Left lobe of liver (tissue), 2 donors: Measurements from ENCODE around the gene TMEM33. TPM values are rescaled to one million over a fixed set of nuclear protein-coding genes. Genes with fewer than 3 reads are reported as not detected.
A peak's percentile ranks its signal among the peaks of the same experiment; 100 is the strongest.
"Not testable (repeated sequence)": the region's sequence is repeated elsewhere in the genome, so short reads cannot be mapped to it uniquely, and the experiment has no call there.

Experiments
- ATAC-seq: fragments of 200-7000 bp; cut with Tn5 transposase; one replicate; pipeline ENCODE4 v1.9.1; 2020; ENCODE audit warnings: mild to moderate bottlenecking, moderate library complexity
- DNase-seq: peaks from one replicate; pipeline ENCODE4 v3.0.0-alpha.2; 2020; ENCODE audit warnings: low spot score
- total RNA-seq: library from RNA; stranded (reverse); gene quantifications from one replicate; pipeline ENCODE4 v1.2.1, GENCODE V29; 2021
- donor health status: DM: no; HTN: no; CAD: no; lungs with moderate emphysema.
- donor health status: DM: no; HTN: yes; CAD: no.

Gene TMEM33, protein sequence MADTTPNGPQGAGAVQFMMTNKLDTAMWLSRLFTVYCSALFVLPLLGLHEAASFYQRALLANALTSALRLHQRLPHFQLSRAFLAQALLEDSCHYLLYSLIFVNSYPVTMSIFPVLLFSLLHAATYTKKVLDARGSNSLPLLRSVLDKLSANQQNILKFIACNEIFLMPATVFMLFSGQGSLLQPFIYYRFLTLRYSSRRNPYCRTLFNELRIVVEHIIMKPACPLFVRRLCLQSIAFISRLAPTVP
- 49.3 TPM for total RNA-seq

DNA sequence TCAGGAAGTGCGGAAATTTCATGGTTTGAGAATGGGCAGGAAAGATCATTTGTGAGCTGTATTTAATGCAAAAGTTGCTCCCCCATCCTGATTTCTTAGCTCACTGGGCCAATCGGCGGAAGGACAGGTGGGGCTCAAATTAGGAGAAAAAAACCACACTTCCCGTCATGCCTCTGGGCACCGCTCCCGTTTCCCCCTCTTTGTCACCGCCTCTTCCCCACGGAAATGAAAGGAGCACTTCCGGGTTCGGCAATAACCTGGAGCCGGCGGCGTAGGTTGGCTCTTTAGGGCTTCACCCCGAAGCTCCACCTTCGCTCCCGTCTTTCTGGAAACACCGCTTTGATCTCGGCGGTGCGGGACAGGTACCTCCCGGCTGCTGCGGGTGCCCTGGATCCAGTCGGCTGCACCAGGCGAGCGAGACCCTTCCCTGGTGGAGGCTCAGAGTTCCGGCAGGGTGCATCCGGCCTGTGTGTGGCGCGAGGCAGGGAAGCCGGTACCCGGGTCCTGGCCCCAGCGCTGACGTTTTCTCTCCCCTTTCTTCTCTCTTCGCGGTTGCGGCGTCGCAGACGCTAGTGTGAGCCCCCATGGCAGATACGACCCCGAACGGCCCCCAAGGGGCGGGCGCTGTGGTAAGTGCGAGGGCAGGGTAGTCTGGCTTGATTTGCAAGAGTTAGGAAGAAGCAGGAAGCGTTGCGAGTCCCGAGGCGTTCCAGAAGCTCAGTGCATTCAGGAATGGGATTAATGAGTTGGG lies at the start of gene TMEM33:
Gene TMEM33 (plus strand): TSS at position 529 of the 751 bp plus-strand sequence. CDS start 56 bp downstream, at position 585.
- ATAC-seq (peak; percentile 88), DNase-seq (peak; percentile 94)

DNA sequence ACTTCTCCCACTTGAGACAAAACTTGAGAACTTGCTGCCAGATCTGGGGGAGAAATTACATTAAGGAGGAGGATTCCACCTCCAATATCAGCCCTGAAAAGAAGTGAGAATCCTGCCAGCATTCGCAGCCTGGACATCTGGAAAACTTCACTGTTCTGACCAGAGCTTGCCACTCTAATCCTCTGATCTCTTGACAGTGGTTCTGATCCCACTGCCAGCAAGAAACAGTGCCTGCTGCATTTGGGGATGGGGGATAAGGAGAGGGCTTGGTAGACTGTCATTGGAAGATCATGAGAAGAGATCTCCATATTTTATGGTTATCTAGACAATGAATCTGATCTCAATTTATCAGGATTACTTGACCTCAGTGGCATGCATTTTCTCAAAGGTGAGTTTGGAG lies 49.8 kb upstream of the TMEM33 start:
- DNase-seq (no peak), ATAC-seq (no peak)

DNA sequence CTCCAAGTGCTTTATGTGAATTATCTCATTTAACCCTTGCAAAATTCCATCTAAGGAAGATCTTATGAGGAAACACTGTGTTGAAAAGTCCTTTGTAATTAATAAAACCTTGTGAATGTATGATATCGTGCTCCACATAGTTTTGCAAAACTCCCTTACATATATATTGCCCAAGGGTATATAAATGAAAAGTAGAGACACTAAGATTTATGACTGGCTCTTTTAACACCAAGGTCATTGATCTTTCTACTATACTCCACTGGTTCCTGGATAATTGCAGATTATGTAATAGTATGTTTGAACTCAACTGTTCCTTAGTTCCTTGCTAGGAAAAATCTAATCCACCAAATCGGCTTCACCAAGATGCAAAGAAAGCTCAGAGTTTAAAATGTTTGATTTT lies 48.0 kb upstream of the TMEM33 start:
- ATAC-seq (no peak), DNase-seq (no peak)

DNA sequence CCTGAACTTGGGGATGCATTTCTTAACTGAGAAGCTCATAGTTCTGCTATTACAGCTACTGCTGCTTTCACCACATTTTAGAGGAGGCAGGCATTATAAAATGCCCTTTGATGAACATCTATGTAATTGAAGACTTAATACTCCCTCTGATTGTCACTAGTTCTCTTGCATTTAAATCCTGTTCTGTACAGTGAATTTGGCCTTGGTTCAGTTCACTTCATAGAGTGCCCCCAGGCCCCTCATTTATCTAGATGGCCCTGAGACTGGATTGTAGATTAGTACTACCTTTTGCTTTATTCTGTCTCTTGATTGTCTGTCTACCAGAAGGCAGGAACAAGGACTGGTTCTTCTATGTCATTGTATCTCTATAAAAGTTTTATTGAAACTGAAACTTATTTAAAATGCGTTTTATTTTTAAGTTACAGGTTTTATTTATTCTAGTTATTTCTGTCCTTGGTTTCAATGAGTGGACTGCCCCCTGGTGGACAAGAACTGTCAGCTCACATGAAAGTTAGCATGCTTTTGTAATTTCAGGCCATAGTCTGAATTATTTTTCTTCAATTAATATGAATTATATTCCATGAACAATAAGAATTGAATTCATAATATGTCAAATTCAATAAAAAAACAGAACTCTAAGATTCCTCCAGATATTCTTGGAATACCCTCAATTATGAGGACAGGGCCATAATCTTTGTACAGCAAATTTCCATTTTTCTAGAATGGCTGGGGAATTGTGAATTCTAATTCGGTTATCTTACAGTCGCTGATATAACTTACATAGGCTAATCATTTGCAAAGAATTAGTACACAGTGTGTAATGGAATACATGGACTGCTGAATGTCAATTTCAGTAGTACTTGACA lies 47.2 kb upstream of the TMEM33 start:
- DNase-seq (no peak), ATAC-seq (peak; percentile 63)

DNA sequence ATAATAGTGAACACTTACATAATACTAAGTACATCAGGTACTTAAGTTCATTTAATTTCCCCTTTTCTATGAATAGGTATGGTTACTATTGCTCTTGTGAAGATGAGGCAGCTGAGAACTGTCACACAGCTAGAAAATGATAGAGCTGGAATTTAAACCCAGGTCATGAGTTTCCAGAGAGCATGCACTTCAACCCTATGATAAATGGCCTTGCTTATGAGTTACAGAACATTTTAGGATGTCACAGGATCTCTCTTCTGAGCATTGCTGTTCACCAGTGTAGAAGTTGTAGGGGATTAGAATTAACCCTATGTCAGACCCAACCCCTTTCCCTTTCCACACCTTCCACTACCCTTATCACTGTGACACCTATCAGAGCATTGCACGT lies 46.5 kb upstream of the TMEM33 start:
- DNase-seq, result no peak
- peak; percentile 47 for ATAC-seq

DNA sequence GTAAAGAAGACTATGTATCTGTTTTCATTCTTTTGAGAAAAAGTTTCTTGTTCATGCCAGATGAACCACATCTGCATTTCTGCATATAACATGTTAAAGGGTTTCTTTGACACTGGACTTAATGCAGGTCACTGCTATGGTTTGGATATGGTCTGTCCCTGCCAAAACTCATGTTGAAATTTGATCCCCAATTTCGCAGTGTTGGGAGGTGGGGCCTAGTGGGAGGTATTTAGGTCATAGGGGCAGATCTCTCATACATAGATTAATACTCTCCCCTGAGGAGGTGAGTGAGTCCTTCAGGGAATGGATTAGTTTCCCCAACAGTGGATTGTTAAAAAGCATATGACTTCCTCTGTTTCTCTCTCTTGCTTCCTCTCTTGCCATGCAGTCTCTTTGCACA lies 45.9 kb upstream of the TMEM33 start:
- DNase-seq (no peak), ATAC-seq (peak; percentile 68)

DNA sequence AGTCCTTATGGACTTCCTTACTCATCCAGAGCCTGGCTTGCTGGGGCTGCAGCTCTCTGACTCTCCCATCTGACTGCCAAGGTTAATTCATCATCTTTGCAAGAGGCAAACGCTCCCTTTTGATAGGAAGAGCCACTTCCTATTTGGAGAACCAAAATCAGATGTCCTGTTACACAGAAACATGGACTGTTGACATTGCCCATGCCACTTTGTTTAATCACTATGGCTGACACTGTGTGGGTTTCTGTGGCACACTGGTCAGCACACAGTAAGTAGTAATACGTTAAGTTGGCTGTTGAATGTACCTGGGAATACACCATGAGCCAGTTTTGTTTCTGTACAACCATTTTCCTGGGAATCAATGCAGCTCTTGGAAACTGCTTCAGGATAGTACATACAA lies 45.1 kb upstream of the TMEM33 start:
- peak; percentile 15 for ATAC-seq

DNA sequence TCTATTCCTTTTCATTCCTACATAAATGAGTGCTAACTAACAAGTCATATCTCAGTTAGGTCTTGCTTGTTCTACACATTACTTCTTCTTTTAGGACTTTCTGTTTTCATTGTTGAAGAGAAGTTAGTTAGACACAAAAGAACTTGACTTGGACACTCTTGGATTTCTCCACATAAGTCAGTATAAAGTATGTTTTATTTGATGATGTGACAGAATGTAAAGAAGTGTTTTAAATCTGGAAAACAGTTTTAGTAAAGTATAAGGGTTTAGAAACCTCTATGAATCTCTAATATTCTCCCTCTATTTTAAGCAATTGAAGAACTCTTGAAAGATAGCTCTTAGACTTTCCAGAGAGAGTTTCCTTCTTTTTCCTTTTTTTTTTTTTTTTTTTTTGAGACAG lies 38.6 kb upstream of the TMEM33 start:
- no peak for ATAC-seq
- DNase-seq, result no peak

More for the DNA sequence above, 45.1 kb upstream of the TMEM33 start:
- no peak for DNase-seq

DNA sequence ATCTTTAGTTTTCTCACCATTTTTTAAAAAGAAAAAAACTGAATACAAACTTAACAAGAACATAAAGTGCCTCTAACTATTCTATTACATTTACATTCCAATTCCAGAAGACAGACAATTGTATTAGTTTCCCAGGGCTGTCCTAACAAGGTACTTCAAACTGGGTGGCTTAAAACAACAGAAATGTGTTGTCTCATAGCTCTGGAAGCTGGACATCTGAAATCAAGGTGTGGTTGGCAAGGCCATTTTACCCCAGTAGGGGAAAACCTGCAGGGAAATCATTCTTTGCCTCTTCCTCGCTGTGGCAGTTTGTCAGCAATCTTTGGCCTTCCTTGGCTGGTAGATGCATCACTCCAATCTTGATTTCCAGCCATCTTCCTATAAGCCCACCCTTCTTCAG lies 37.5 kb upstream of the TMEM33 start:
- ATAC-seq (no peak), DNase-seq (no peak)

DNA sequence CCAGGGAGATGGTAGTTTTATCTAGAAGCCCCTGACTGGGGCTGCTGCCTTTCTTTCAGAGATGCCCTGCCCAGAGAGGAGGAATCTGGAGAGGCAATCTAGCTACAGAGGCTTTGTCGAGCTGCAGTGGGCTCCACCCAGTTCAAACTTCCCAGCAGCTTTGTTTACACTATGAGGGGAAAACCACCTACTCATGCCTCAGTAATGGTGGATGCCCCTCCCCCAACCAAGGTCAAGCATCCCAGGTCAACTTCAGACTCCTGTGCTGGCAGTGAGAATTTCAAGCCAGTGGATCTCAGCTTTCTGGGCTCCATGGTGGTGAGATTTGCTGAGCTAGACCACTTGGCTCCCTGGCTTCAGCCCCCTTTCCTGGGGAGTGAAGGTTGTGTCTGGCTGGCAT lies 26.1 kb upstream of the TMEM33 start:
- DNase-seq, ATAC-seq: not testable (repeated sequence)

DNA sequence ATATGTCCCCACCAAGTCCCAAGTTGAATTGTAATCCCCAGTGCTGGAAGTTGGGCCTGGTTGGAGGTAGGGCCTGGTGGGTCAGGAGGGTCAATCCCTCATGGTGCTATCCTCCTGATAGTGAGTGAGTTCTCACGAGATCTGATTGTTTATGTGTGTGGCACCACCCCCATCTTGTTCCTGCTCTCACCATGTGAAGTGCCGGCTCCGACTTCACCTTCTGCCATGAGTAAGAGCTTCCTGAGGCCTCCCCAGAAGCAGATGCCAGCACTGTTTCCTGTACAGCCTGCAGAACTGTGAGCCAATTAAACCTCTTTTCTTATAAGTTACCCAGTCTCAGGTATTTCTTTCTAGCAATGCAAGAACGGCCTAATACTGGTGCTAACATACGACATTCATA lies 22.7 kb upstream of the TMEM33 start:
- DNase-seq, result no peak
- ATAC-seq, result no peak

DNA sequence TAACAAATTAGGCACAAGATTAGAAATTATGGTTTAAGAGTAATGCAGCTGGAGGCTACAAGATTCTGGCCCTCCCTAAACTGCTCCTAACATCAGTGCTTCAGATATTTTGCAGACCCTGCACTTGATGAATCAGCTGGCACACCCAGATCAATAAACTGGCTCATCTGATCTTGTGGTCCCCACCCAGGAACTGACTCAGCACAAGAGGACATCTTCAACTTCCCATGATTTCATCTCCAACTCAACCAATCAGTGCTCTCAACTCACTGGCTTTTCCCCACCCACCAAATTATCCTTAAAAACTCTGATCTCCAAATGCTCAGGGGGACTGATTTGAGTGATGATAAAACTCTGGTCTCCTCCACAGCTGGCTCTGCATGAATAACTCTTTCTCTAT lies 21.7 kb upstream of the TMEM33 start:
- no peak for ATAC-seq
- DNase-seq, result no peak

DNA sequence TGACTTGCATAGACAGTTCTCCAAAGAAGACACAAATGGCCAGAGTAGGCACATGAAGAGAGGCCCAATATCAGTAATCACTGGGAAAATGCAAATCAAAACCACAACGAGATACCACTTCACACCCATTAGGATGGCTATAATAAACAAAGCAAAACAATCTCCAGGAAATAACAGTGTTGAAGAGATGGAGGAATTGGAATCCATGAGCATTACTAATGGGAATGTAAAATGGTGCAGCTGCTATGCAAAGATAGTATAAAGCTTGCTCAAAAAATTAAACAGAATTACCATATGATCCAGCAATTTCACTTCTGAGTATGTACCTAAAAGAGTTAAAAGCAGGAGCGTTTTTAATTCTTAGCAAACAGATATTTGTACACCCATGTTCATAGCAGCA lies 17.0 kb upstream of the TMEM33 start:
- DNase-seq, result no peak

DNA sequence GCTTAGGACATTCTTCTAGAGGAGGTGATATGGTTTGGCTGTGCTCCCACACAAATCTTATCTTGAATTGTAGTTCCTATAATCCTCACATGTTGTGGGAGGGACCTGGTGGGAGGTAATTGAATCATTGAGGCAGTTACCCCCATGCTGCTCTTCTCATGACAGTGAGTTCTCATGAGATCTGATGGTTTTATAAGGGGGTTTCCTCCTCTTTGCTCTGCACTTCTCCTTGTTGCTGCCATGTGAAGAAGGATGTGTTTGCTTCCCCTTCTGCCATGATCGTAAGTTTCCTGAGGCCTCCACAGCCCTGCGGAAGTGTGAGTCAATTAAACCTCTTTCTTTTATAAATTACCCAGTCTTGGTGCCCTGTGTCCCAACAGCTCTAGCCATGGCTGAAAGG lies 14.8 kb upstream of the TMEM33 start:
- ATAC-seq, DNase-seq: not testable (repeated sequence)

More for the DNA sequence above, 17.0 kb upstream of the TMEM33 start:
- ATAC-seq, result no peak

DNA sequence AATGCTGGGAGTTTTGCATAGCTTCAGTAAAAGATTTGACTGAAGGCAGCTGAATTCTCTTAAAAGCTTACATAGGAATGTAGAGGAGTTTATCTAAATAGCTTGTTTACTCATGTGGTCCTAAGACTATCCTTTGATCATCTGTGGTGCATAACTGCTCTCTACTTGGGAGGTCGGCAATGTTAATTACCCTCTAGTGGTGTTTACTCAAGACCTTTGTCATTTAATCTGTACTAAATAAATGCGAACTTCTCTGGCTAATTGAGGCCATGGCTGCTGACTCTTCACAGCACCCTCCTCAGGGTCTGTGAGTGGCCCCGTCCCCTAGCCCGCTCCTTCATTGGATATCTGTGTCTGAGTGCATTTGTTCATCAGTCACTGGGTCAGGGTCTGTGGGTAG lies 13.8 kb upstream of the TMEM33 start:
- ATAC-seq (no peak), DNase-seq (no peak)

DNA sequence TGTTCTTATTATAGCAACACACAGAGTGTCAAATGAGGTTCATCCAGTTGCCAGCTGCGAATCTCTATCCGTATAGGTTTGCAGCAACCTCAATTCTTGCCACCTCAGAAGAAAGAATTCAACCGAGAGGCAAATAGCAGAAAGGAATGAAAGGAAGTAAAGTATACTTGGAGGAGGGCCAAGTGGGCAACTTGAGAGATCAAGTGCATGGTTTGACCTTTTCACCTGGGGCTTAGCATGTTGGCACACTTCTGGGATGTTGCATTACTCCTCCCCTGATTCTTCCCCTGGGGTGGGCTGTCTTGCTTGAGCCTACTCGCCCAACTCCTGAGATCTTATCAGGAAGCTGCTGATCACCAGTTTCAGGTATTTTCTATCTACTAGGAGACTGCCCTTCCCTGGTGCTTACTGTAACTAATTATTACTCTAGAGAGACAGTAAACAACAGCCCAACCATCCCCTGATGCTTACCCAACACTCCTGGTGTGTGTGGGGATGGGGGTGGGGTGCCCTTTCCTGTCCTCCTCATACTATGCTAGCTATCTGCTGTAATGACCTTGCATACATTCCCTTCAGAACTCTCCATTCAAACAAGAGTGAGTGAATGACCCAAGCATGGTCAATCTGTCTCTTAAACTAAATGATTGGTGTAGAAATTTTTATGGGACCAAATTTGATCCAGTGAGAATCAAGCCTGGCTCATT lies 7.3 kb upstream of the TMEM33 start:
- ATAC-seq, result no peak

DNA sequence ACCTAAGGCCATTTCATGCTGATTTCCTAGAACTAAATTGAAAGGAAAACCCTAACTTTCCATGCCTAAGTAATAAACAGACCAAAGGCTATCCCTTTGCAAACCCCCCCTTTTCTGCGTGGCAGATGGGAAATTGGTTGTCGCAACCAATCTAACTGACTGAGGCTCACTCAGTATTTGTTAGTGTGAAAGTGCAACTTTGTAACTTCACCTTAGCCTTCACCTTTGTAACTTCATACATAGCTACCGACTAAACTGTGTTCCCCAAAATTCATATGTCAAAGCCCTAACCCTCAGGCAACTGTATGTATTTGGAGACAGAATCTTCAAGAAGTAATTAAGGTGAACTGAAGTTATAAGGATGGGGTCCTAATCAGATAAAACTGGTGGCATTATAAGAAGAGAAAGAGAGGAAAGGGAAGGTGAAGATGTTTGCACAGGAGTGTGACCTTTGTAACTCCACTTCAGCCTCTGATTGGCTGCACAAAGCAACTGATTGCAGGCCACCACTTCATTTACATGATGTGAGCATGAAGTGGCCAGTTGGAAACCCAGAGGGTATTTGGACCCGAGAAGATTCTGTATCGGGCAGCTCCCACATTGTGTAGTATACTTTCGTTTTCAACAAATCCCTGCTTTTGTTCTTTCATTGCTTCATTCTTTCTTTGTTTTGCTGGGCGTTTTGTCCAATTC lies 4.9 kb upstream of the TMEM33 start:
- DNase-seq (no peak), ATAC-seq (no peak)

More for the DNA sequence above, 7.3 kb upstream of the TMEM33 start:
- DNase-seq, result no peak

DNA sequence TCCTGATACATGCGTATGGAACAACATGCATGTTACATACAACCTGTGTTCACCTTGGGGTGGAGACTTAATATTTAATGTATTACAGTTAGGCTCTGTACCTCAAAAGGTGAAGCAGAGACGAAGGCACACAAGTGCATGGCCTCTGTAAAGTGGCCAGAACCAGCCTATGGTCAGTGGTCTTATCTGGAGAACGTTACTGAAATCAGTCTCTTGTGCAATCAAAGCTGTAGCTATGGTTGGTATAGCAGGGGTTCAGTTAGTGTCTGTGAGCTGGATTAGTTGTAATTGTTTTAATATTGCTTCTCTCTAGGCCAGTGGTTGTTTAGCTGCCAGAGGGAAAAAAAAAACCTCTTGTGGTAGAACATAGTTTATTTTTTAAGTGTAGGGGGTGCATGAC lies 2.2 kb upstream of the TMEM33 start:
- ATAC-seq (no peak), DNase-seq (no peak)

DNA sequence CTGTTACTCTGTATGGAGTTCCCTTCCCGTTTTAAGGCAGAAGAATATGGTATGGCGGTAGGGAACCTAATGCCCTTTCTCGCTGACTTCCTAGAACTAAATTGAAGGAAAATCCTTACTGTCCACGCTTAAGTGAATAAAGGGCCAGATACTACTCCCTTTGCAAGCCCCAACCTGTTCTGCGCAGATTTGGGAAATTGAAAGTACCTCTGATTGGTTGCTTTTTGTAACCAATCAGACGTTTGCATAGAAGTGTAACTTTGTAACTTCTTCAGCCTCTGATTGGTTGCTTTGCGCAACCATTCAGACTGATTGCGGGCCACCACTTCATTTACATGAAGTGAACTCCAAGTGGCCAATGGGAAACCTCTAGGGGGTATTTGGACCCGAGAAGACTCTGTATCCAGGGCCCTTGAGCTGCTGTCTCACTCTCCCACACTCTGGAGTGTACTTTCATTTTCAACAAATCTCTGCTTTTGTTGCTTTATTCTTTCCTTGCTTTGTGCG lies 1.2 kb upstream of the TMEM33 start:
- ATAC-seq (peak; percentile 72), DNase-seq (peak; percentile 81)

DNA sequence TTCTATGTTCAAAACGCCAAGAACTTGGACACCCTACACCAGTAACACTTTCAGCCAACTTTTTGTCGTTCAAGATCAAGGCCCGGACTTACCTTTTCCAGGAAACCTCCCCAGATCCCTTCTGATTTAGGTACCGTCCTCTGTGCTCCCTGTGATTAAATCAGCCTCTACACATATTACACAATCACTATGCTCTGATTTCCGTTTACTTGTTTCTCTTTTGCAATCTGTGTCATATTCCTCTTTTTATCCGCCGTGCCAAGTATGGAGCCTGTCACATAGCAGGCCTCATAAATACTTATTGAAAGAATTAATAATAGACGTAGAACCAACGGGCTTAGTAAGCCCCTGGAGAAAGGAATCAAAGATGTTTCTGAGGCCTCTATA lies 722 bp upstream of the TMEM33 start:
- ATAC-seq (peak; percentile 40), DNase-seq (no peak)
